Measurements from ENCODE around the gene BICD2.

GRCh38 chr9:92737216-92737606 is 27.4 kb downstream of the BICD2 start:
- TF ChIP-seq CTCF (IDR thresholded peaks at IDR 0.05) (no peak), EZH2 (IDR thresholded peaks at IDR 0.05; ENCODE audit: borderline replicate concordance, insufficient read depth, low read depth, low read length, poor library complexity, severe bottlenecking) (no peak)
